WTC11 (cell line): ENCODE results near the gene NDC1. TPM values are rescaled to one million over a fixed set of nuclear protein-coding genes. Genes with fewer than 3 reads are reported as not detected.

Experiments used
- ATAC-seq: fragments of 200-7000 bp; cut with Tn5 transposase; 2 replicates; pipeline ENCODE4 v1.10.0; 2021; ENCODE audit warnings: mild to moderate bottlenecking, moderate library complexity
- CTCF ChIA-PET: fragments of 300-600 bp; sonication (Branson Sonifier 250); formaldehyde crosslinking; loops from one replicate; lab custom pipeline; 2021; ENCODE audit warnings: antibody characterized with exemption; lab: Charles Lee
- POLR2A ChIA-PET: fragments of 350-600 bp; sonication (Branson Sonifier 250); formaldehyde crosslinking; loops from one replicate; lab custom pipeline; 2021; ENCODE audit warnings: antibody characterized with exemption; lab: Charles Lee
- DNase-seq: peaks from one replicate; pipeline ENCODE4 v3.0.0; 2021; ENCODE audit warnings: low spot score
- H3K27ac Mint-ChIP-seq: 2 replicates; pipeline ENCODE4 v1.8.0; 2021; ENCODE audit warnings: mixed read lengths
- H3K27me3 Mint-ChIP-seq: 2 replicates; pipeline ENCODE4 v1.8.0; 2021; ENCODE audit warnings: low read depth, mild to moderate bottlenecking, moderate library complexity, mixed read lengths
- H3K36me3 Mint-ChIP-seq: 2 replicates; pipeline ENCODE4 v1.8.0; 2021; ENCODE audit warnings: mixed read lengths
- H3K4me1 Mint-ChIP-seq: 2 replicates; pipeline ENCODE4 v1.8.0; 2022; ENCODE audit warnings: mixed read lengths
- H3K4me3 Mint-ChIP-seq: 2 replicates; pipeline ENCODE4 v1.8.0; 2021; ENCODE audit warnings: mild to moderate bottlenecking, moderate library complexity, mixed read lengths
- H3K9me3 Mint-ChIP-seq: 2 replicates; pipeline ENCODE4 v1.8.0; 2021; ENCODE audit warnings: mixed read lengths
- CREM ChIP-seq: sonication (generic); formaldehyde crosslinking; IDR thresholded peaks from 2 replicates; pipeline ENCODE4 v1.8.1; 2022; ENCODE audit warnings: mild to moderate bottlenecking, missing genetic modification reagents, moderate library complexity
- ESRRA ChIP-seq: sonication (generic); formaldehyde crosslinking; IDR thresholded peaks from 2 replicates; pipeline ENCODE4 v1.8.1; 2022; ENCODE audit warnings: mild to moderate bottlenecking, missing genetic modification reagents, borderline replicate concordance
- GRHL2 ChIP-seq: fragments of 250-450 bp; sonication (Bioruptor Pico); IDR thresholded peaks from 2 replicates; pipeline ENCODE4 v1.8.0; 2022; ENCODE audit warnings: mild to moderate bottlenecking, moderate library complexity; ENCODE audit not compliant: insufficient replicate concordance, severe bottlenecking
- MXD4 ChIP-seq: fragments of 250-450 bp; sonication (Bioruptor Pico); IDR thresholded peaks from 2 replicates; pipeline ENCODE4 v1.8.0; 2021; ENCODE audit warnings: mild to moderate bottlenecking, moderate library complexity, borderline replicate concordance
- NFATC4 ChIP-seq: fragments of 250-450 bp; sonication (Bioruptor Pico); IDR thresholded peaks from 2 replicates; pipeline ENCODE4 v1.9.0; 2021; ENCODE audit warnings: mild to moderate bottlenecking
- NFE2L1 ChIP-seq: sonication (generic); formaldehyde crosslinking; IDR thresholded peaks from 2 replicates; pipeline ENCODE4 v1.8.1; 2023; ENCODE audit warnings: missing genetic modification reagents
- NFYB ChIP-seq: sonication (generic); formaldehyde crosslinking; conservative IDR thresholded peaks from 2 replicates; pipeline ENCODE4 v1.8.0; 2022; ENCODE audit warnings: low read depth, missing genetic modification reagents
- NR3C1 ChIP-seq: sonication (generic); formaldehyde crosslinking; conservative IDR thresholded peaks from 2 replicates; pipeline ENCODE4 v1.8.1; 2023; ENCODE audit warnings: low read depth, mild to moderate bottlenecking, missing genetic modification reagents
- RORB ChIP-seq: fragments of 250-450 bp; sonication (Bioruptor Pico); IDR thresholded peaks from 2 replicates; pipeline ENCODE4 v1.9.0; 2021; ENCODE audit warnings: mild to moderate bottlenecking
- TCF7 ChIP-seq: sonication (generic); formaldehyde crosslinking; IDR thresholded peaks from 2 replicates; pipeline ENCODE4 v1.8.0; 2022; ENCODE audit warnings: mild to moderate bottlenecking, low read depth, missing genetic modification reagents, moderate library complexity
- ZNF317 ChIP-seq: sonication (generic); formaldehyde crosslinking; IDR thresholded peaks from 2 replicates; pipeline ENCODE4 v1.8.1; 2023; ENCODE audit warnings: low read depth, mild to moderate bottlenecking, moderate library complexity, missing genetic modification reagents, borderline replicate concordance
- ZNF416 ChIP-seq: fragments of 250-450 bp; sonication (Bioruptor Pico); IDR thresholded peaks from 2 replicates; pipeline ENCODE4 v1.9.0; 2021; ENCODE audit warnings: mild to moderate bottlenecking, inconsistent platforms
- ZNF423 ChIP-seq: fragments of 250-450 bp; sonication (Bioruptor Pico); IDR thresholded peaks from 2 replicates; pipeline ENCODE4 v2.1.2; 2022; ENCODE audit warnings: mild to moderate bottlenecking, moderate library complexity
- total RNA-seq: library from RNA; stranded (reverse); gene quantifications from 3 replicates; pipeline ENCODE4 v1.2.3, GENCODE V29; 2021
- TF ChIP-seq, protein P1 (sequence below): fragments of 250-450 bp; sonication (Bioruptor Pico); IDR thresholded peaks from 2 replicates; pipeline ENCODE4 v1.9.0; 2021; ENCODE audit warnings: moderate library complexity, mild to moderate bottlenecking, inconsistent platforms, borderline replicate concordance
- TF ChIP-seq, protein P2 (sequence below): sonication (generic); formaldehyde crosslinking; conservative IDR thresholded peaks from 2 replicates; pipeline ENCODE4 v1.8.1; 2023; ENCODE audit warnings: mild to moderate bottlenecking, low read depth, missing genetic modification reagents, moderate library complexity
- TF ChIP-seq, protein P3 (sequence below): fragments of 250-450 bp; sonication (Bioruptor Pico); IDR thresholded peaks from 2 replicates; pipeline ENCODE4 v2.1.2; 2022; ENCODE audit warnings: mild to moderate bottlenecking, moderate library complexity
- TF ChIP-seq, protein P4 (sequence below): sonication (generic); formaldehyde crosslinking; IDR thresholded peaks from 2 replicates; pipeline ENCODE4 v1.8.0; 2023; ENCODE audit warnings: mild to moderate bottlenecking, missing genetic modification reagents
- TF ChIP-seq, protein P5 (sequence below): sonication (generic); formaldehyde crosslinking; IDR thresholded peaks from 2 replicates; pipeline ENCODE4 v1.8.0; 2023; ENCODE audit warnings: missing genetic modification reagents

NDC1 gene
- total RNA-seq, 1 experiment from 2014 or later = 52.4 TPM

DNA sequence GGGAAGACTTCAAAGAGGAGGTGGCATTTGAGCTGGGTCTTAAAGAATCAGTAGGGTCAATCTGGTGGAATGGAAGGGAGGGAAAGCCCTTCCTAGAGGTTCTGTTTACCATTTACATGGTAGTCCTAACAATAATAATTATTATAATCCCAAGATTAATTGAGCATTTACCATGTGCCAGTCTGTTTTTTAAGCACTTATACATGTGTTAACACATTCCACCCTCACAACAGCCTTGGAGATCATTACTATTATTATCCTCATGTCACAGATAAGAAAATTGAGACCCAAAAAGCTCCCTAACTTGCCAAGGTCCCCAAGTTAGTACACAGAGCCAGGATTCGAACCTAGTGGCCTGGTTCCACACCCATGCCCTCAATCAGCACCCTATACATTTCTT, 109.9 kb downstream of the NDC1 start:
- no peak for DNase-seq
- TF ChIP-seq MXD4 (no peak), ZNF423 (CRISPR knock-in tag) (no peak), ESRRA (CRISPR knock-in tag) (no peak), NFE2L1 (CRISPR knock-in tag) (no peak), GRHL2 (CRISPR knock-in tag) (no peak), CREM (CRISPR knock-in tag) (no peak)
- TF ChIP-seq, protein P1, sequence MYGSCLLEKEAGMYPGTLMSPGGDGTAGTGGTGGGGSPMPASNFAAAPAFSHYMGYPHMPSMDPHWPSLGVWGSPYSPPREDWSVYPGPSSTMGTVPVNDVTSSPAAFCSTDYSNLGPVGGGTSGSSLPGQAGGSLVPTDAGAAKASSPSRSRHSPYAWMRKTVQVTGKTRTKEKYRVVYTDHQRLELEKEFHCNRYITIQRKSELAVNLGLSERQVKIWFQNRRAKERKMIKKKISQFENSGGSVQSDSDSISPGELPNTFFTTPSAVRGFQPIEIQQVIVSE (CRISPR knock-in tag) = no peak
- TF ChIP-seq, protein P2, sequence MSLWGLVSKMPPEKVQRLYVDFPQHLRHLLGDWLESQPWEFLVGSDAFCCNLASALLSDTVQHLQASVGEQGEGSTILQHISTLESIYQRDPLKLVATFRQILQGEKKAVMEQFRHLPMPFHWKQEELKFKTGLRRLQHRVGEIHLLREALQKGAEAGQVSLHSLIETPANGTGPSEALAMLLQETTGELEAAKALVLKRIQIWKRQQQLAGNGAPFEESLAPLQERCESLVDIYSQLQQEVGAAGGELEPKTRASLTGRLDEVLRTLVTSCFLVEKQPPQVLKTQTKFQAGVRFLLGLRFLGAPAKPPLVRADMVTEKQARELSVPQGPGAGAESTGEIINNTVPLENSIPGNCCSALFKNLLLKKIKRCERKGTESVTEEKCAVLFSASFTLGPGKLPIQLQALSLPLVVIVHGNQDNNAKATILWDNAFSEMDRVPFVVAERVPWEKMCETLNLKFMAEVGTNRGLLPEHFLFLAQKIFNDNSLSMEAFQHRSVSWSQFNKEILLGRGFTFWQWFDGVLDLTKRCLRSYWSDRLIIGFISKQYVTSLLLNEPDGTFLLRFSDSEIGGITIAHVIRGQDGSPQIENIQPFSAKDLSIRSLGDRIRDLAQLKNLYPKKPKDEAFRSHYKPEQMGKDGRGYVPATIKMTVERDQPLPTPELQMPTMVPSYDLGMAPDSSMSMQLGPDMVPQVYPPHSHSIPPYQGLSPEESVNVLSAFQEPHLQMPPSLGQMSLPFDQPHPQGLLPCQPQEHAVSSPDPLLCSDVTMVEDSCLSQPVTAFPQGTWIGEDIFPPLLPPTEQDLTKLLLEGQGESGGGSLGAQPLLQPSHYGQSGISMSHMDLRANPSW = no peak
- H3K27ac Mint-ChIP-seq = no peak overlapping the region
- ATAC-seq = no peak
- no peaks in the 10 kb centered on the region; the same call in 1 of the 2 replicates for H3K27me3 Mint-ChIP-seq
- CTCF ChIA-PET = interaction anchor here (0.6 to 2.1 kb wide), 3 partner anchors 12 to 243 kb away, joined by 3 to 5 read pairs (median 4); no protein-coding TSS in a partner anchor
- no peak overlapping the region for H3K4me3 Mint-ChIP-seq
- peaks cover 6% of the 10 kb centered on the region for H3K4me1 Mint-ChIP-seq
- no peaks in the 10 kb centered on the region for H3K9me3 Mint-ChIP-seq
- no peaks in the 10 kb centered on the region for H3K36me3 Mint-ChIP-seq
- POLR2A ChIA-PET = no interaction called here

DNA sequence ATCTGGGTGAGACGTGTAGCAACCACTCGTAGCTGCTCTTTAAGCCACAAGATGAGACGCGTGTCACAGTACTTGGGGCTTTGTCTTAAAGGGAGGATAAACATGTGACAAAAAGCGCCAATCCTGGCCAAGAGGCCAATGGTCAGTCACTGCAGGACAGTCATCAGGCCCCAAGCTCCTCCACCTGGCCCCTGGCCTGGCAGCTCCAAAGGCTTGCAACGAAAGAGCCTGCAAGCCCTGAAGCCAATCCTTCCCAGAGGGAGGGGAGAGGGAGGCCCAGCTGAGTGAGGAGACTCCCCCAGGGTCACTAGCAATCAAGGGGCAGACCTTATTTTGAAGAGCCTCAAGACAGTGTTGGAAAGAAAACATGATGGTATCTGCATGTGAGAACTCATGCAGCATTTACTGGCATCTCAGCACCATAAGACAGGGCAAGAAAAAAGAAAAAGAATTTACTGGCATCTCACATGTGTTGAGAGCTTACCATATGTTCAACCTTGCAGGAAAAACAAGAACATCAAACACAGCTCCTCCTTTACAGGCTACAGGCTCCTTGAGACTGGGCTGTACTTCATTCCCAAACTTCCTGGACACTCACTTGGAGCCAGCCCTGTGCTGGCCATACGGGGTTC, 110.5 kb downstream of the NDC1 start:
- no peaks in the 10 kb centered on the region for H3K36me3 Mint-ChIP-seq
- DNase-seq (no peak), ATAC-seq (no peak)
- POLR2A ChIA-PET = no interaction called here
- CTCF ChIA-PET = interaction anchor here (1.5 to 2.1 kb wide), 3 partner anchors 12 to 242 kb away, joined by 4 to 11 read pairs (median 5); no protein-coding TSS in a partner anchor
- H3K27me3 Mint-ChIP-seq = no peaks in the 10 kb centered on the region; the same call in 1 of the 2 replicates
- no peak overlapping the region for H3K4me3 Mint-ChIP-seq
- no peak overlapping the region for H3K27ac Mint-ChIP-seq
- no peak for TF ChIP-seq ZNF416 (CRISPR knock-in tag)
- no peak for TF ChIP-seq NR3C1 (CRISPR knock-in tag)
- no peak for TF ChIP-seq ZNF423 (CRISPR knock-in tag)
- TF ChIP-seq, protein P3, sequence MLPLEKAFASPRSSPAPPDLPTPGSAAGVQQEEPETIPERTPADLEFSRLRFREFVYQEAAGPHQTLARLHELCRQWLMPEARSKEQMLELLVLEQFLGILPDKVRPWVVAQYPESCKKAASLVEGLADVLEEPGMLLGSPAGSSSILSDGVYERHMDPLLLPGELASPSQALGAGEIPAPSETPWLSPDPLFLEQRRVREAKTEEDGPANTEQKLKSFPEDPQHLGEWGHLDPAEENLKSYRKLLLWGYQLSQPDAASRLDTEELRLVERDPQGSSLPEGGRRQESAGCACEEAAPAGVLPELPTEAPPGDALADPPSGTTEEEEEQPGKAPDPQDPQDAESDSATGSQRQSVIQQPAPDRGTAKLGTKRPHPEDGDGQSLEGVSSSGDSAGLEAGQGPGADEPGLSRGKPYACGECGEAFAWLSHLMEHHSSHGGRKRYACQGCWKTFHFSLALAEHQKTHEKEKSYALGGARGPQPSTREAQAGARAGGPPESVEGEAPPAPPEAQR (CRISPR knock-in tag) = no peak
- TF ChIP-seq RORB (CRISPR knock-in tag) = no peak
- TF ChIP-seq, protein P4, sequence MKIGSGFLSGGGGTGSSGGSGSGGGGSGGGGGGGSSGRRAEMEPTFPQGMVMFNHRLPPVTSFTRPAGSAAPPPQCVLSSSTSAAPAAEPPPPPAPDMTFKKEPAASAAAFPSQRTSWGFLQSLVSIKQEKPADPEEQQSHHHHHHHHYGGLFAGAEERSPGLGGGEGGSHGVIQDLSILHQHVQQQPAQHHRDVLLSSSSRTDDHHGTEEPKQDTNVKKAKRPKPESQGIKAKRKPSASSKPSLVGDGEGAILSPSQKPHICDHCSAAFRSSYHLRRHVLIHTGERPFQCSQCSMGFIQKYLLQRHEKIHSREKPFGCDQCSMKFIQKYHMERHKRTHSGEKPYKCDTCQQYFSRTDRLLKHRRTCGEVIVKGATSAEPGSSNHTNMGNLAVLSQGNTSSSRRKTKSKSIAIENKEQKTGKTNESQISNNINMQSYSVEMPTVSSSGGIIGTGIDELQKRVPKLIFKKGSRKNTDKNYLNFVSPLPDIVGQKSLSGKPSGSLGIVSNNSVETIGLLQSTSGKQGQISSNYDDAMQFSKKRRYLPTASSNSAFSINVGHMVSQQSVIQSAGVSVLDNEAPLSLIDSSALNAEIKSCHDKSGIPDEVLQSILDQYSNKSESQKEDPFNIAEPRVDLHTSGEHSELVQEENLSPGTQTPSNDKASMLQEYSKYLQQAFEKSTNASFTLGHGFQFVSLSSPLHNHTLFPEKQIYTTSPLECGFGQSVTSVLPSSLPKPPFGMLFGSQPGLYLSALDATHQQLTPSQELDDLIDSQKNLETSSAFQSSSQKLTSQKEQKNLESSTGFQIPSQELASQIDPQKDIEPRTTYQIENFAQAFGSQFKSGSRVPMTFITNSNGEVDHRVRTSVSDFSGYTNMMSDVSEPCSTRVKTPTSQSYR (CRISPR knock-in tag) = no peak
- TF ChIP-seq ZNF317 = no peak
- no peak for TF ChIP-seq NFATC4 (CRISPR knock-in tag)
- TF ChIP-seq, protein P5, sequence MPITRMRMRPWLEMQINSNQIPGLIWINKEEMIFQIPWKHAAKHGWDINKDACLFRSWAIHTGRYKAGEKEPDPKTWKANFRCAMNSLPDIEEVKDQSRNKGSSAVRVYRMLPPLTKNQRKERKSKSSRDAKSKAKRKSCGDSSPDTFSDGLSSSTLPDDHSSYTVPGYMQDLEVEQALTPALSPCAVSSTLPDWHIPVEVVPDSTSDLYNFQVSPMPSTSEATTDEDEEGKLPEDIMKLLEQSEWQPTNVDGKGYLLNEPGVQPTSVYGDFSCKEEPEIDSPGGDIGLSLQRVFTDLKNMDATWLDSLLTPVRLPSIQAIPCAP (CRISPR knock-in tag) = no peak
- TF ChIP-seq TCF7 (CRISPR knock-in tag) = no peak
- TF ChIP-seq NFYB (CRISPR knock-in tag) = no peak
- TF ChIP-seq, all 79 proteins: peak for 0
- H3K9me3 Mint-ChIP-seq = no peaks in the 10 kb centered on the region
- H3K4me1 Mint-ChIP-seq = peaks cover 6% of the 10 kb centered on the region
